GM12878 (cell line): ENCODE measurements around the gene SLC15A1. TPM values are rescaled to one million over a fixed set of nuclear protein-coding genes. Genes with fewer than 3 reads are reported as not detected.

Source experiments
- ATAC-seq: fragments of 200-7000 bp; cut with Tn5 transposase; 3 replicates; pipeline ENCODE4 v1.9.1; 2020; ENCODE audit warnings: mild to moderate bottlenecking, moderate library complexity
- BruUV-seq: library from RNA; stranded (reverse); fragments of 400-500 nt; replicated peaks from 2 replicates; lab custom pipeline; 2021; lab: Mats Ljungman, UMichigan
- CTCF ChIA-PET: fragments of 300-600 bp; sonication (Branson Sonifier 250); formaldehyde crosslinking; extraction: SDS; loops from one replicate; lab custom pipeline; 2021; ENCODE audit warnings: inconsistent platforms; lab: Yijun Ruan, JAX
- POLR2A ChIA-PET: fragments of 350-600 bp; formaldehyde crosslinking; extraction: SDS; loops from one replicate; lab custom pipeline; 2021; ENCODE audit warnings: inconsistent platforms; lab: Charles Lee
- RAD21 ChIA-PET: fragments of 300-600 bp; sonication (Branson Sonifier 250); formaldehyde crosslinking; loops from one replicate; lab custom pipeline; 2023; ENCODE audit warnings: antibody characterized with exemption; ENCODE audit not compliant: unreplicated experiment; lab: Charles Lee
- SMC1A ChIA-PET: fragments of 300-600 bp; sonication (Branson Sonifier 250); formaldehyde crosslinking; loops from one replicate; lab custom pipeline; 2023; ENCODE audit not compliant: unreplicated experiment, uncharacterized antibody; lab: Charles Lee
- DNase-seq: peaks from one replicate; pipeline ENCODE4 v3.0.0-alpha.2; 2011; ENCODE audit warnings: low read depth, low spot score
- FAIRE-seq: peaks from 3 replicates; lab custom pipeline; 2011; peaks lifted over from hg19 to GRCh38; lab: Jason Lieb, UNC
- H2AFZ ChIP-seq: 2 replicates; pipeline ENCODE4 v1.6.0; 2011; ENCODE audit warnings: low read depth, low read length, control low read depth; ENCODE audit not compliant: control insufficient read depth
- H3K27ac ChIP-seq: 2 replicates; pipeline ENCODE4 v1.5.1; 2011; ENCODE audit warnings: control low read depth; ENCODE audit not compliant: control insufficient read depth, insufficient read depth
- H3K27me3 ChIP-seq, 2 experiments: replicated peaks in 1 of 2; 2 replicates each; pipeline versions ENCODE4 v1.6.0 to v1.6.1; 2011; ENCODE audit warnings: low read length in 1 of 2; ENCODE audit not compliant: control insufficient read depth in 2 of 2, insufficient read depth in 2 of 2
- H3K36me3 ChIP-seq, 2 experiments: 2 replicates each; pipeline ENCODE4 v1.5.1; 2011; ENCODE audit warnings: low read length in 1 of 2; ENCODE audit not compliant: control insufficient read depth in 2 of 2, insufficient read depth in 2 of 2
- H3K4me1 ChIP-seq: 2 replicates; pipeline ENCODE4 v1.6.1; 2011; ENCODE audit warnings: mild to moderate bottlenecking, low read length, moderate library complexity, mixed read lengths; ENCODE audit not compliant: control insufficient read depth, insufficient read depth
- H3K4me2 ChIP-seq: 2 replicates; pipeline ENCODE4 v1.6.0; 2011; ENCODE audit warnings: control low read depth; ENCODE audit not compliant: control insufficient read depth, insufficient read depth
- H3K4me3 ChIP-seq: fragments of 200-600 bp; sonication (generic); 2 replicates; pipeline ENCODE4 v1.5.1; 2016
- H3K79me2 ChIP-seq: 2 replicates; pipeline ENCODE4 v1.6.0; 2011; ENCODE audit warnings: low read length; ENCODE audit not compliant: control insufficient read depth, insufficient read depth
- H3K9ac ChIP-seq: 2 replicates; pipeline ENCODE4 v1.8.0; 2011; ENCODE audit warnings: low read length, control low read depth, mixed read lengths; ENCODE audit not compliant: control insufficient read depth, insufficient read depth
- H3K9me3 ChIP-seq: replicated peaks from 3 replicates; pipeline ENCODE4 v1.5.1; 2011; ENCODE audit warnings: mild to moderate bottlenecking, low read length; ENCODE audit not compliant: control insufficient read depth, insufficient read depth
- H4K20me1 ChIP-seq: 2 replicates; pipeline ENCODE4 v1.6.0; 2011; ENCODE audit not compliant: control insufficient read depth, insufficient read depth
- E2F8 ChIP-seq: fragments of 450-650 bp; IDR thresholded peaks from 2 replicates; pipeline ENCODE4 v1.6.1; 2018; ENCODE audit warnings: mild to moderate bottlenecking, low read depth, moderate library complexity; ENCODE audit not compliant: partially characterized antibody
- HDAC6 ChIP-seq: fragments of 200-600 bp; sonication (generic); IDR thresholded peaks from one replicate; pipeline ENCODE4 v1.8.0; 2017; ENCODE audit warnings: antibody characterized with exemption; ENCODE audit not compliant: unreplicated experiment
- IRF5 ChIP-seq: fragments of 450-650 bp; IDR thresholded peaks from 2 replicates; pipeline ENCODE4 v1.6.1; 2017; ENCODE audit warnings: borderline replicate concordance
- JUNB ChIP-seq: IDR thresholded peaks from 2 replicates; pipeline ENCODE4 v1.6.1; 2016; ENCODE audit warnings: antibody characterized with exemption, mild to moderate bottlenecking
- RB1 ChIP-seq: fragments of 450-650 bp; formaldehyde crosslinking; IDR thresholded peaks from 2 replicates; pipeline ENCODE4 v1.6.1; 2017; ENCODE audit warnings: mild to moderate bottlenecking, borderline replicate concordance
- SRF ChIP-seq, 2 experiments: IDR thresholded peaks; 2 replicates each; pipeline ENCODE4 v1.6.1; 2011; ENCODE audit warnings: low read depth in 2 of 2, low read length in 2 of 2, mild to moderate bottlenecking in 1 of 2, moderate library complexity in 1 of 2
- TBL1XR1 ChIP-seq: IDR thresholded peaks from 2 replicates; pipeline ENCODE4 v1.6.1; 2012; ENCODE audit warnings: low read depth, low read length, improper control_type of control experiment
- YBX1 ChIP-seq: fragments of 450-650 bp; IDR thresholded peaks from 2 replicates; pipeline ENCODE4 v1.6.1; 2016; ENCODE audit warnings: antibody characterized with exemption
- YY1 ChIP-seq: IDR thresholded peaks from 2 replicates; pipeline ENCODE4 v1.6.1; 2011; ENCODE audit warnings: low read depth, mild to moderate bottlenecking, low read length
- ZNF622 ChIP-seq: fragments of 450-650 bp; IDR thresholded peaks from 2 replicates; pipeline ENCODE4 v1.6.1; 2017; ENCODE audit warnings: mild to moderate bottlenecking, inconsistent platforms
- WGBS: methylation state at CpG from one replicate; pipeline ENCODE4 v1.1.6; 2016; ENCODE audit warnings: low lambda C conversion rate; ENCODE audit not compliant: insufficient replicate concordance, insufficient coverage; ENCODE audit errors: missing lambda C conversion rate; 5-methylcytosine and 5-hydroxymethylcytosine counted together
- in situ Hi-C: fragments of 300-500 bp; cut with MboI; formaldehyde crosslinking; loops from 9 replicates; pipeline ENCODE4 v1.14.3; 2018; ENCODE audit warnings: mixed read lengths
- intact Hi-C: fragments of 100-400 bp; cut with micrococcal nuclease; formaldehyde crosslinking; loops from one replicate; pipeline ENCODE4 v1.14.2; 2022; ENCODE audit not compliant: unreplicated experiment
- polyA plus RNA-seq, 11 experiments: library from polyadenylated mRNA; depleted of rRNA in 4 of 11; unstranded in 6 of 11; stranded (reverse) in 5 of 11; fragments of >200 nt; fragmentation: Nextera tagmentation in 4 of 11; fragmentation: Illumina TruSeq in 1 of 11; extraction: Ambion mirVana in 4 of 11; extraction: Trizol in 1 of 11; gene quantifications; 1 replicate in 1 of 11; 2 replicates in 10 of 11; pipeline versions ENCODE4 v1.2.1 to v1.2.3, GENCODE V29; 2011 to 2016; ENCODE audit warnings: inconsistent platforms in 2 of 11, missing spikeins in 2 of 11, low read depth in 1 of 11
- total RNA-seq, 4 experiments: library from RNA; depleted of rRNA in 3 of 4; stranded (reverse); fragments of >200 nt in 3 of 4; fragmentation: Illumina TruSeq in 1 of 4; extraction: Trizol in 1 of 4; gene quantifications; 2 replicates each; pipeline versions ENCODE4 v1.2.1 to v1.2.3, GENCODE V29; 2013 to 2021
- TF ChIP-seq, protein P1 (sequence below): IDR thresholded peaks from 2 replicates; pipeline ENCODE4 v1.6.1; 2011; ENCODE audit warnings: low read depth, mild to moderate bottlenecking, low read length, moderate library complexity, borderline replicate concordance; ENCODE audit errors: extremely low read depth
- TF ChIP-seq, protein P2 (sequence below): IDR thresholded peaks from 2 replicates; pipeline ENCODE4 v1.6.1; 2012; ENCODE audit warnings: low read depth, low read length, improper control_type of control experiment

The SLC15A1 gene
- total and polyA plus RNA-seq, 10 of the 15 experiments (the other 5 are each of a cell fraction or from before 2014, with no cell fraction given) = not detected

GRCh38 chr13:98731925-98732324 lies 20.5 kb downstream of the SLC15A1 start:
- Histone ChIP-seq H3K27ac (no peak overlapping the region), H4K20me1 (no peaks in the 10 kb centered on the region), H3K9me3 (no peaks in the 10 kb centered on the region), H2AFZ (no peak overlapping the region), H3K9ac (no peak overlapping the region), H3K36me3 (no peaks in the 10 kb centered on the region), H3K27me3 (no peaks in the 10 kb centered on the region; a peak in 2 of 4 replicates), H3K4me1 (no peaks in the 10 kb centered on the region), H3K79me2 (no peaks in the 10 kb centered on the region), H3K4me2 (no peak overlapping the region), H3K4me3 (no peak overlapping the region)
- ChIA-PET RAD21 (no interaction called here), SMC1A (interaction anchor here (1.3 kb wide), 1 partner anchor 14 kb away, joined by 3 read pairs; no protein-coding TSS in a partner anchor), POLR2A (no interaction called here)
- intact Hi-C loops (no loop called here), in situ Hi-C loops (no loop called here)
- DNase-seq (no peak), ATAC-seq (no peak), FAIRE-seq (no peak)
- no TSS peak for BruUV-seq
- WGBS = 47% methylated on average over 3 of the region's 3 CpGs
- TF ChIP-seq HDAC6 = no peak
- TF ChIP-seq, all 136 proteins: peak for 0
- CTCF ChIA-PET = no interaction called here

GRCh38 chr13:98731038-98731437 lies 21.4 kb downstream of the SLC15A1 start:
- no peak for ATAC-seq
- no peak overlapping the region for H2AFZ ChIP-seq
- H3K27me3 ChIP-seq = no peaks in the 10 kb centered on the region; a peak in 2 of 4 replicates
- no peak for DNase-seq
- no peak for FAIRE-seq
- H3K4me2 ChIP-seq = no peak overlapping the region
- in situ Hi-C loops = no loop called here
- no peak overlapping the region for H3K4me3 ChIP-seq
- ChIA-PET RAD21 (no interaction called here), CTCF (no interaction called here), POLR2A (no interaction called here), SMC1A (interaction anchor here (1.3 kb wide), 1 partner anchor 13 kb away, joined by 3 read pairs; no protein-coding TSS in a partner anchor)
- H3K9me3 ChIP-seq = no peaks in the 10 kb centered on the region
- H4K20me1 ChIP-seq = no peaks in the 10 kb centered on the region
- no peak overlapping the region for H3K27ac ChIP-seq
- no peaks in the 10 kb centered on the region for H3K36me3 ChIP-seq
- intact Hi-C loops = no loop called here
- no TSS peak for BruUV-seq
- no peaks in the 10 kb centered on the region for H3K4me1 ChIP-seq
- 53% methylated on average over 17 of the region's 17 CpGs for WGBS
- no peaks in the 10 kb centered on the region for H3K79me2 ChIP-seq
- no peak overlapping the region for H3K9ac ChIP-seq
- TF ChIP-seq JUNB (no peak), E2F8 (no peak), SRF (IDR thresholded peaks at IDR 0.05; ENCODE audit: low read depth in 2 of 2, low read length in 2 of 2) (no peak), RB1 (no peak), YY1 (no peak), ZNF622 (no peak), YBX1 (no peak), IRF5 (no peak), TBL1XR1 (no peak)
- TF ChIP-seq, protein P1, sequence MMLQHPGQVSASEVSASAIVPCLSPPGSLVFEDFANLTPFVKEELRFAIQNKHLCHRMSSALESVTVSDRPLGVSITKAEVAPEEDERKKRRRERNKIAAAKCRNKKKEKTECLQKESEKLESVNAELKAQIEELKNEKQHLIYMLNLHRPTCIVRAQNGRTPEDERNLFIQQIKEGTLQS = no peak
- TF ChIP-seq, protein P2, sequence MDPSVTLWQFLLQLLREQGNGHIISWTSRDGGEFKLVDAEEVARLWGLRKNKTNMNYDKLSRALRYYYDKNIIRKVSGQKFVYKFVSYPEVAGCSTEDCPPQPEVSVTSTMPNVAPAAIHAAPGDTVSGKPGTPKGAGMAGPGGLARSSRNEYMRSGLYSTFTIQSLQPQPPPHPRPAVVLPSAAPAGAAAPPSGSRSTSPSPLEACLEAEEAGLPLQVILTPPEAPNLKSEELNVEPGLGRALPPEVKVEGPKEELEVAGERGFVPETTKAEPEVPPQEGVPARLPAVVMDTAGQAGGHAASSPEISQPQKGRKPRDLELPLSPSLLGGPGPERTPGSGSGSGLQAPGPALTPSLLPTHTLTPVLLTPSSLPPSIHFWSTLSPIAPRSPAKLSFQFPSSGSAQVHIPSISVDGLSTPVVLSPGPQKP = no peak
